Caco-2 (cell line): ENCODE data around the gene UBXN6. TPM values are rescaled to one million over a fixed set of nuclear protein-coding genes. Genes with fewer than 3 reads are reported as not detected.
A peak's percentile ranks its signal among the peaks of the same experiment; 100 is the strongest.

ENCODE experiments used
- BruUV-seq: library from RNA; stranded (reverse); fragments of 400-500 nt; replicated peaks from 2 replicates; lab custom pipeline; 2021; lab: Mats Ljungman, UMichigan
- CTCF ChIA-PET: fragments of 300-600 bp; sonication (Branson Sonifier 250); formaldehyde crosslinking; loops from one replicate; lab custom pipeline; 2022; ENCODE audit warnings: antibody characterized with exemption; lab: Charles Lee
- POLR2A ChIA-PET: fragments of 300-600 bp; sonication (Branson Sonifier 250); formaldehyde crosslinking; loops from one replicate; lab custom pipeline; 2022; ENCODE audit warnings: antibody characterized with exemption; lab: Charles Lee
- DNase-seq, 2 experiments: peaks; one replicate each; pipeline versions ENCODE4 v3.0.0 to v3.0.0-alpha.2; 2020 to 2022
- H3K27me3 ChIP-seq: replicated peaks from 2 replicates; pipeline ENCODE4 v1.6.0; 2011; ENCODE audit warnings: low read length; ENCODE audit not compliant: control insufficient read depth, insufficient read depth
- H3K36me3 ChIP-seq: 2 replicates; pipeline ENCODE4 v1.5.1; 2011; ENCODE audit warnings: low read length; ENCODE audit not compliant: control insufficient read depth, insufficient read depth
- H3K4me1 ChIP-seq: fragments of 250-450 bp; sonication (Bioruptor Pico); 2 replicates; pipeline ENCODE4 v1.5.1; 2020; ENCODE audit warnings: mild to moderate bottlenecking
- H3K4me3 ChIP-seq: 2 replicates; pipeline ENCODE4 v1.5.1; 2011; ENCODE audit warnings: low read depth, mild to moderate bottlenecking, control low read depth, low read length
- H3K9me3 ChIP-seq: fragments of 250-450 bp; sonication (Bioruptor Pico); 2 replicates; pipeline ENCODE4 v1.5.1; 2020; ENCODE audit warnings: mild to moderate bottlenecking, moderate library complexity
- H3K27ac Mint-ChIP-seq: one replicate; pipeline ENCODE4 v1.8.0; 2022; ENCODE audit warnings: mixed read lengths; ENCODE audit not compliant: unreplicated experiment
- H3K27me3 Mint-ChIP-seq: one replicate; pipeline ENCODE4 v1.8.0; 2022; ENCODE audit warnings: mixed read lengths; ENCODE audit not compliant: insufficient read depth, unreplicated experiment
- H3K36me3 Mint-ChIP-seq: one replicate; pipeline ENCODE4 v1.8.0; 2022; ENCODE audit warnings: mild to moderate bottlenecking, mixed read lengths; ENCODE audit not compliant: insufficient read depth, unreplicated experiment
- H3K4me1 Mint-ChIP-seq: one replicate; pipeline ENCODE4 v1.8.0; 2022; ENCODE audit warnings: low read depth, mixed read lengths; ENCODE audit not compliant: unreplicated experiment
- H3K4me3 Mint-ChIP-seq: one replicate; pipeline ENCODE4 v1.8.0; 2022; ENCODE audit warnings: mild to moderate bottlenecking, moderate library complexity, mixed read lengths; ENCODE audit not compliant: unreplicated experiment
- H3K9me3 Mint-ChIP-seq: one replicate; pipeline ENCODE4 v1.8.0; 2022; ENCODE audit warnings: mixed read lengths; ENCODE audit not compliant: unreplicated experiment
- CTCF ChIP-seq, 2 experiments: fragments of 200-600 bp in 1 of 2; IDR thresholded peaks; 1 replicate in 1 of 2; 2 replicates in 1 of 2; pipeline versions ENCODE4 v1.5.1 to v1.8.0; 2011 to 2022; ENCODE audit warnings: antibody characterized with exemption in 1 of 2, control low read depth in 1 of 2, inconsistent platforms in 1 of 2, low read depth in 1 of 2, low read length in 1 of 2, mild to moderate bottlenecking in 1 of 2, moderate library complexity in 1 of 2; ENCODE audit not compliant: insufficient read depth in 1 of 2, severe bottlenecking in 1 of 2, unreplicated experiment in 1 of 2
- intact Hi-C: fragments of 100-400 bp; cut with micrococcal nuclease; formaldehyde crosslinking; loops from one replicate; pipeline ENCODE4 v1.10.0; 2022; ENCODE audit not compliant: unreplicated experiment
- total RNA-seq: library from RNA; stranded (reverse); gene quantifications from 2 replicates; pipeline ENCODE4 v1.2.3, GENCODE V29; 2022

UBXN6 gene
- total RNA-seq, 1 experiment from 2014 or later, result 42.9 TPM

- peaks cover 83% of the 10 kb centered on the region for H3K36me3 Mint-ChIP-seq
- H3K36me3 ChIP-seq, result peaks cover 1% of the 10 kb centered on the region; the same call in 1 of the 2 replicates
- no TSS peak for BruUV-seq
Observed at GRCh38 chr19:4441994-4442818, 15.4 kb downstream of the UBXN6 start.

GRCh38 chr19:4439243-4439642 is 18.4 kb downstream of the UBXN6 start:
- CTCF ChIA-PET, result no interaction called here
- Mint-ChIP-seq H3K27ac (no peak overlapping the region), H3K36me3 (peaks cover 87% of the 10 kb centered on the region), H3K4me1 (no peaks in the 10 kb centered on the region), H3K4me3 (no peak overlapping the region), H3K9me3 (no peaks in the 10 kb centered on the region), H3K27me3 (no peaks in the 10 kb centered on the region)
- H3K36me3 ChIP-seq, result peaks cover 1% of the 10 kb centered on the region; the same call in 1 of the 2 replicates
- intact Hi-C loops, result no loop called here
- no peak for DNase-seq
- no peaks in the 10 kb centered on the region for H3K9me3 ChIP-seq
- no peak for TF ChIP-seq CTCF (IDR thresholded peaks at IDR 0.05; ENCODE audit: insufficient read depth in 1 of 2, low read depth in 1 of 2, low read length in 1 of 2, severe bottlenecking in 1 of 2, unreplicated experiment in 1 of 2)
- H3K4me3 ChIP-seq, result no peak overlapping the region
- H3K27me3 ChIP-seq, result no peaks in the 10 kb centered on the region
- no TSS peak for BruUV-seq
- H3K4me1 ChIP-seq, result no peaks in the 10 kb centered on the region
- POLR2A ChIA-PET, result no interaction called here

More at GRCh38 chr19:4441994-4442818, 15.4 kb downstream of the UBXN6 start:
- Mint-ChIP-seq H3K9me3 (no peaks in the 10 kb centered on the region), H3K4me3 (no peak overlapping the region), H3K27ac (peak overlapping the region; percentile 24), H3K4me1 (no peaks in the 10 kb centered on the region), H3K27me3 (no peaks in the 10 kb centered on the region)
- ChIA-PET CTCF (no interaction called here), POLR2A (no interaction called here)
- no peak overlapping the region for H3K4me3 ChIP-seq
- H3K4me1 ChIP-seq, result no peaks in the 10 kb centered on the region
- no peak for TF ChIP-seq CTCF (IDR thresholded peaks at IDR 0.05; ENCODE audit: insufficient read depth in 1 of 2, low read depth in 1 of 2, low read length in 1 of 2, severe bottlenecking in 1 of 2, unreplicated experiment in 1 of 2)
- DNase-seq, result no peak
- H3K27me3 ChIP-seq, result no peaks in the 10 kb centered on the region
- intact Hi-C loops, result no loop called here
- no peaks in the 10 kb centered on the region for H3K9me3 ChIP-seq

- H3K9me3 Mint-ChIP-seq, result no peaks in the 10 kb centered on the region
Observed at GRCh38 chr19:4437103-4437502, 20.5 kb downstream of the UBXN6 start.

More at GRCh38 chr19:4437103-4437502, 20.5 kb downstream of the UBXN6 start:
- H3K9me3 ChIP-seq, result no peaks in the 10 kb centered on the region
- H3K4me1 ChIP-seq, result no peaks in the 10 kb centered on the region
- H3K36me3 ChIP-seq, result peaks cover 4% of the 10 kb centered on the region
- CTCF ChIA-PET, result no interaction called here
- Mint-ChIP-seq H3K4me1 (no peaks in the 10 kb centered on the region), H3K27me3 (no peaks in the 10 kb centered on the region), H3K36me3 (peaks cover 89% of the 10 kb centered on the region), H3K4me3 (no peak overlapping the region), H3K27ac (no peak overlapping the region)
- TF ChIP-seq CTCF (IDR thresholded peaks at IDR 0.05; ENCODE audit: insufficient read depth in 1 of 2, low read depth in 1 of 2, low read length in 1 of 2, severe bottlenecking in 1 of 2, unreplicated experiment in 1 of 2), result no peak
- H3K4me3 ChIP-seq, result no peak overlapping the region
- no TSS peak for BruUV-seq
- POLR2A ChIA-PET, result no interaction called here
- no peaks in the 10 kb centered on the region for H3K27me3 ChIP-seq
- intact Hi-C loops, result no loop called here
- no peak for DNase-seq
